Right cardiac atrium (tissue), 5 donors: ENCODE measurements around the gene WASL. TPM values are rescaled to one million over a fixed set of nuclear protein-coding genes. Genes with fewer than 3 reads are reported as not detected.
A peak's percentile ranks its signal among the peaks of the same experiment; 100 is the strongest.
"Not testable (repeated sequence)": the region's sequence is repeated elsewhere in the genome, so short reads cannot be mapped to it uniquely, and the experiment has no call there.

Experiments used
- ATAC-seq, 2 donors: fragments of 200-7000 bp; cut with Tn5 transposase; one replicate each; pipeline versions ENCODE4 v1.8.0 to v1.9.1; 2020; ENCODE audit warnings: moderate library complexity in 2 of 2, mild to moderate bottlenecking in 1 of 2
- DNase-seq, 3 donors: peaks; one replicate each; pipeline ENCODE4 v3.0.0-alpha.2; 2020
- H3K27ac ChIP-seq: one replicate; pipeline ENCODE4 v1.5.1; 2013; ENCODE audit warnings: mild to moderate bottlenecking, low read length, control low read depth, moderate library complexity
- H3K27me3 ChIP-seq: one replicate; pipeline ENCODE4 v1.6.1; 2013; ENCODE audit not compliant: control insufficient read depth, insufficient read depth
- H3K4me1 ChIP-seq: one replicate; pipeline ENCODE4 v1.6.1; 2013; ENCODE audit warnings: low read length; ENCODE audit not compliant: control insufficient read depth, insufficient read depth
- H3K4me3 ChIP-seq: one replicate; pipeline ENCODE4 v1.5.1; 2013; ENCODE audit warnings: low read length, control low read depth
- H3K9me3 ChIP-seq: one replicate; pipeline ENCODE4 v1.6.1; 2013; ENCODE audit warnings: low read length; ENCODE audit not compliant: control insufficient read depth
- WGBS: extraction: QIAGEN DNeasy Blood & Tissue Kit; methylation state at CpG from one replicate; pipeline ENCODE4 v1.1.7; 2013; 5-methylcytosine and 5-hydroxymethylcytosine counted together
- intact Hi-C, 4 donors: fragments of 100-400 bp; cut with DNase I; formaldehyde crosslinking; loops; one replicate each; pipeline versions ENCODE4 v1.11.0 to v1.14.0; 2022 to 2023
- polyA plus RNA-seq: library from polyadenylated mRNA; stranded (reverse); fragments of 200-250 nt; gene quantifications from one replicate; pipeline ENCODE4 v1.2.3, GENCODE V29; 2013
- total RNA-seq, 4 donors: library from RNA; stranded (reverse); fragmentation: NEBNext Ultra II Directional; extraction: Animal tissue kit (Norgen Biotek cat#: 25700); gene quantifications; one replicate each; pipeline ENCODE4 v1.2.1, GENCODE V29; 2021
- donor health status: healthy with polysubstance abuse.
- donor health status: DM: no; HTN: yes; CAD: no.
- donor health status: DM: no; HTN: no; CAD: no.
- donor health status: DM: no; HTN: yes; CAD: no; lungs with severe emphysema.
- donor health status: DM: yes; HTN: yes; CAD: no.

The WASL gene
- total and polyA plus RNA-seq, 5 donors = 16.9 to 32.5 (median 27.9) TPM

DNA sequence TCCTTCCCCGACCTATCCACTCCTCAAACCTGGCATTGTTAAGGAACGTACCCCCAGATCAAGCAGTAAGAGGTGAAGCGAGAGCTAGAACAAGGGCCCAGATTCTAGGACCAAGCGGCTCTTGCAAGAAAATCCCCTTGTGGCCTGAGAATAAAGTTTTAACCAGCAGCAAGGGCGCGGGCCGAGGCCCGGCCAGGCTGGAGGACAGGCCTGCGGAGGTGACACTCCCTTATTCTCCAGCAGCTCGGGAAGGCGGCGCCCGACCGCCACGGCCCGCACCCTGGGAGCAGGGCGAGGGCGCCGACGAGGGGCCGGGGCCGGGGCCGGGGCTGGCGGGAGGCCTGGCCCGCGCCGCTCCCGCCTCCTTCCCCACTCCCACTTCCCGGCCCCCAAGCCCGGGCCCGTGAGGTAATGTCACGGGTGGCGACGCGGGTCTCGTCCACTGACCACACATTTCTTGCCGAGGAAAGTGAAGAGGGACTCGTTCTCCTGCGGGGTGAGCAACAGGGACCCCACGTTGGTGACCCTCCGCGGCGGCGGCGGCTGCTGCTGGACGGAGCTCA lies 551 bp downstream of the WASL start:
- Histone ChIP-seq H3K27me3 (no peaks in the 10 kb centered on the region), H3K27ac (peak overlapping the region; percentile 99), H3K4me3 (peak overlapping the region; percentile 75), H3K9me3 (no peaks in the 10 kb centered on the region), H3K4me1 (no peaks in the 10 kb centered on the region)
- intact Hi-C loops = loop anchor here in 1 of 4 donors (10.0 kb wide), 1 partner anchor 53 kb away; no protein-coding TSS in a partner anchor
- ATAC-seq = peak; percentile 65 to 77
- DNase-seq = peak; percentile 59 to 84 (median 80)
- WGBS = under 1% methylated on average over 46 of the region's 46 CpGs

DNA sequence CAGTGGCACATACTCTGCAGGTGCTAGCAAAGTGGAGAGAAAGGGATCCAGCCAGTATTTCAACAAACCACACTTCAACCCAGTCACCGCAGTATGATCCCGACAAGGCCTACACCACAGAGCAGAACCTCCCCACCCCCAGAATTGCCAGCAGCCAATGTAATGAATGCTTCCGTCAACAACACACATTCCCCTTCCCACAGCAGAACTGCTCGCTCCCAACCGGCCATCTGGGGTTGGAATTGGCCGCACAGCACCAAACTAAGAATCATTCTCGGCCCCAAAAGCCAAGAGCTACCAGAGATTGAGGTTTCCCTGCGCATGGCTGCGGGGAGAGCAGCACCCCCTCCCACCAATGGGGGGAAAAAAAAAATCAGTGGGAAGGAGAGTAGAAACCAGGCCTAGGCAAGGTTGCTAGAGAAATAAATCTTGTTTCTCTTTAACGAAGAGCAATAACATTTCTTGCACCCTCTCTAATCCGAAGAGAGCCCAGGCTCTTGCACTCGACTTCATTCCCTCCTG lies 1.1 kb downstream of the WASL start:
- intact Hi-C loops = loop anchor here in 1 of 4 donors (10.0 kb wide), 1 partner anchor 53 kb away; no protein-coding TSS in a partner anchor
- no peaks in the 10 kb centered on the region for H3K9me3 ChIP-seq
- ATAC-seq (peak; percentile 38 to 52), DNase-seq (peak; percentile 30 to 64 (median 58))
- no peaks in the 10 kb centered on the region for H3K4me1 ChIP-seq
- peak overlapping the region; percentile 75 for H3K4me3 ChIP-seq
- H3K27me3 ChIP-seq = no peaks in the 10 kb centered on the region
- under 1% methylated on average over 12 of the region's 12 CpGs for WGBS
- H3K27ac ChIP-seq = peak overlapping the region; percentile 99

DNA sequence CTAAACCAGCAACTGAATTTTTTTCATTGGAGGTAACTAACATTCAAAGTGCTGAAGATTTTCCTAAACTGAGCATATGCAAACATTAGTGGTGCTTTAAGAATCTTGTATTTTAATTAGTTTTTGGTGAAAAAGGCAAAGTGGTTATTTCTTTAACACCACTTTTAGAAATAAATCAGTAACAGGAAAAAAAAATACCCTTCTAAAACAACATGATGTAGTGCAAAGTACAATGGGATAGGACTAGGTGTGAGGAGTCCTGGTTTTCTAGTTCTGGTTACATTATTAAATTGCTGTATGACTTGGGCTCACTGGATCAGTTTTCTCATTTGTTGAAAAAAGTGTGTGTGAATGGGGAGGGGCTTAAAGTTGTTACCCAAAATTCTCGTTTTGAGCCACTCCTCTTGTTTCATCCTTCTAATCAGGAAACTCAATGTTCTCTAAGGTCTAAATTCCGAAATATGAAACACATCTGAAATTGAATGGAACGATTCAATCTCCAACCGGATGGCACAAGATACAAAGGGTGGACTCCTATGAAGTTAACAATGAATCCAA lies 1.8 kb downstream of the WASL start:
- intact Hi-C loops = loop anchor here in 1 of 4 donors (10.0 kb wide), 1 partner anchor 52 kb away; no protein-coding TSS in a partner anchor
- WGBS = 9% methylated on average over 4 of the region's 4 CpGs
- no peaks in the 10 kb centered on the region for H3K4me1 ChIP-seq

DNA sequence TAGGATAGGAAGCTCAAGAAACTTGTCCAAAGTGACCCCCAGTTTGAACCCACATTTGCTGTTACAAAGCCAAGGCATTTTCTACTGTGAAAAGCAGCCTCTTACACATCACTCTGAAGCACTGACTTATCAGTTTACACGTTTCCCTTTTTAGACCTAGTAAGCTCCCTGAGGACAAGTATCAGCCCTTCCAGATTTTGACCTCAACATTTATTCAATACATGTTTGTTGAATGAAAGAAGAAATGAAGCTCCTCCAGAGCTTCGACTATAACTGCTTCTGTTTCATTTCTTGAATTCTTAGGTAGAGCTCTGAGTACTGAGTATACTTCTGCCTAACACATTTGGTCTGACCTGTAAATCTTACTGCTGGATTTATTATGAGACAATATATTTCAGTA lies 2.7 kb downstream of the WASL start:
- no peaks in the 10 kb centered on the region for H3K9me3 ChIP-seq
- WGBS = 24% methylated on average over 2 of the region's 2 CpGs
- H3K4me1 ChIP-seq = no peaks in the 10 kb centered on the region
- no peaks in the 10 kb centered on the region for H3K27me3 ChIP-seq
- DNase-seq (no peak), ATAC-seq (no peak)
- H3K27ac ChIP-seq = no peak overlapping the region
- peak overlapping the region; percentile 11 for H3K4me3 ChIP-seq
- intact Hi-C loops = loop anchor here in 1 of 4 donors (10.0 kb wide), 1 partner anchor 51 kb away; no protein-coding TSS in a partner anchor

More for the DNA sequence above, 1.8 kb downstream of the WASL start:
- H3K27ac ChIP-seq = no peak overlapping the region
- ATAC-seq = no peak
- no peaks in the 10 kb centered on the region for H3K9me3 ChIP-seq
- no peak for DNase-seq
- peak overlapping the region; percentile 75 for H3K4me3 ChIP-seq
- no peaks in the 10 kb centered on the region for H3K27me3 ChIP-seq

DNA sequence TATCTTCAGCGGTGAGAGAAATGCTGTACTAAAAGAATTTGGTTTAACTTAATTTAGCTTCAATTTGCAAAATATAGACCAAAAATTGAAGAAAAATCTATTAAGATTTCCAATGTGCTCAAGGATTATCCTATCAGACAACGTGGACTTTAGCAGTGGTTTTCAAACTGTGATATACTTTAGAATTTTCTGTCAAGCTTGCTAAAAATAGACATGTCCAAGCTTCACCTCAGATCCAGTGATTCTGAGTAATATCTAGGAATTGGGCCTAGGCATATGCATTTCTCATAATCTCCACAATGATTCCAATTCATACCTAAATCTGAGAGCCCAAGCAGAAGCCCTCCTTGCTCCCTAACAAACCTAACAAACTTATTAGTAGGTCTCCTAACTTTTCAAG lies 3.4 kb downstream of the WASL start:
- Histone ChIP-seq H3K9me3 (no peaks in the 10 kb centered on the region), H3K4me3 (no peak overlapping the region), H3K4me1 (peaks cover 6% of the 10 kb centered on the region), H3K27me3 (no peaks in the 10 kb centered on the region), H3K27ac (no peak overlapping the region)
- no peak for DNase-seq
- 66% methylated on average over 2 of the region's 2 CpGs for WGBS
- intact Hi-C loops = loop anchor here in 1 of 4 donors (10.0 kb wide), 1 partner anchor 51 kb away; no protein-coding TSS in a partner anchor
- ATAC-seq = no peak

DNA sequence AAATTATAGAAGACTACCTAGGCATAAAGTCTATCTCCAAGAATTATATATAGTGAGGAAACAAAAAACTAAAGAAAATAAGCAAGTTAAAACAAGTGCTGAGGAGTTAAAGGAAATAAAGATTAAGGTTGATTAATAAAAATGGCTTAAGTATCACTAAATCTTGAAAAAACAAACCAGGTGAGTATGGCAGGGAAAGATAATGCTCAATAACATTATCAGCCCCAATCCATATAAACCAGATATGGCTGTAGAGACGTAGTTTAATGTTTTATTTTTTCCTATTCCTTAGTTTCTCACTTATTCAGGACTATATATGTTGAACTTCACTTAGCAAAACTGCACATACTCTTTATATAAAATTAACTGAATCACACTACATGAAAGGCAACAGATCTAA lies 4.4 kb downstream of the WASL start:
- intact Hi-C loops = loop anchor here in 1 of 4 donors (10.0 kb wide), 1 partner anchor 50 kb away; no protein-coding TSS in a partner anchor
- ATAC-seq (no peak), DNase-seq (no peak)
- Histone ChIP-seq H3K4me1 (peaks cover 6% of the 10 kb centered on the region), H3K9me3 (no peaks in the 10 kb centered on the region), H3K27ac (no peak overlapping the region), H3K27me3 (no peaks in the 10 kb centered on the region), H3K4me3 (no peak overlapping the region)
- 74% methylated on average over 1 of the region's 1 CpG for WGBS

DNA sequence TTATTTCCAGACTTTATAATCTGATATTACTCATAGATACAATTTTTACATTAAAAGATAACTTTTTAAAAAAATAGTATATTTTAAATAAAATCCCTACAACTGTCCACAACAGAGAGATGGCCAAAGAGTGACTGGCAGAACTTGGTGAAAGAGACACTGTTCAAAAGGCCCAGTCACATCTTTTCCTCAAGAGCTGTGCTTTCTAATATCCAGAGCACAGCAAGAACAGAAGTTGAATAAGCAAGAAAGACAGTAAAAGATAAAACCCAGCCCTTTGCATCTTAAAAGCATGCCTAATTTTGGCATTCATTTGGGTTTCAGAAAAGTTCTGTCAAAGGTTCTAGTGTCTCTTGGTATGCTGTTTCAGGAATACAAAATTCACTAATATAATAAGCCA lies 6.9 kb downstream of the WASL start:
- intact Hi-C loops = loop anchor here in 1 of 4 donors (10.0 kb wide), 1 partner anchor 47 kb away; no protein-coding TSS in a partner anchor
- DNase-seq (no peak), ATAC-seq (no peak)
- H3K4me3 ChIP-seq = no peak overlapping the region
- H3K27ac ChIP-seq = no peak overlapping the region
- H3K27me3 ChIP-seq = no peaks in the 10 kb centered on the region
- H3K9me3 ChIP-seq = no peaks in the 10 kb centered on the region
- peaks cover 6% of the 10 kb centered on the region for H3K4me1 ChIP-seq

DNA sequence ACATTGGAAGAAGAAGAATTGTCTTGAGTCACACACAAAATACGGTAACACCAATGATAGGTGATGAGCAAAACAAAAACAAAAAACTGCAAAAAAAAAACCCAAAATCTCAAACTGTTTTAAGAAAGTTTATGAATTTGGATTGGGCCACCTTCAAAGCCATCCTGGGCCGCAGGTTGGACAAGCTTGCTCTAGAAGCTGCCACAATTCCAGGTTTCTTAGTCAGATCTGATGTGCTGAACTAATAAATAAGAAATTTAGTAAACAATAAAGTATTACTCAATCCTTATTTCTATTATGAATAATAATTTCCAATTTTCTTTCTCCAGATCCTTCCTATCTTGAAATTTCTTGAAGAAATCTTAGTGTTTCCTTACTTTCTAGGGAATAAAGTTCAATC lies 10.0 kb downstream of the WASL start:
- intact Hi-C loops = no loop called here
- Histone ChIP-seq H3K27ac (no peak overlapping the region), H3K9me3 (no peaks in the 10 kb centered on the region), H3K4me3 (no peak overlapping the region), H3K27me3 (no peaks in the 10 kb centered on the region), H3K4me1 (peaks cover 6% of the 10 kb centered on the region)
- DNase-seq = no peak
- no peak for ATAC-seq
- 96% methylated on average over 2 of the region's 2 CpGs for WGBS

DNA sequence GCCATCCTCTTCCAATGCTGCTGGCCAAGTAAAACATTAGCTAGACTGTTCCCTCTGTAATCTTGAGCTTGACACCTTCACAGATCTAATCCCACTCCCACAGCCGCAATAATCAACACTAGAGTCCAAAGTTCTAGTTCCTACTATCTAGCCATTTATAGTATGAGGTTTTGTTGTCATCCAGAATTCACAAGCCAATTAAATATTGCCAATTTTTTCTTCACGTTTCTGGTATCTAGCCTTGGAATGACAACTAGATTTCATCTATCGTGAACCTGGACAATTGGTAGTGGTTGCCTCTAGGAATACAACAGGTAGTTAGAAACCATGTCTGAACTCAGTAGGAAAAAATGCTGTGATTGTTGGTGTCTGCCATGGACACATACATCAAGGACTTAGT lies 10.4 kb downstream of the WASL start:
- 52% methylated on average over 3 of the region's 3 CpGs for WGBS
- Histone ChIP-seq H3K27ac (no peak overlapping the region), H3K4me1 (peaks cover 6% of the 10 kb centered on the region), H3K27me3 (no peaks in the 10 kb centered on the region), H3K4me3 (no peak overlapping the region), H3K9me3 (no peaks in the 10 kb centered on the region)
- DNase-seq (peak in 1 of 3 donors; percentile 24), ATAC-seq (peak in 1 of 2 donors; percentile 72)
- intact Hi-C loops = no loop called here

DNA sequence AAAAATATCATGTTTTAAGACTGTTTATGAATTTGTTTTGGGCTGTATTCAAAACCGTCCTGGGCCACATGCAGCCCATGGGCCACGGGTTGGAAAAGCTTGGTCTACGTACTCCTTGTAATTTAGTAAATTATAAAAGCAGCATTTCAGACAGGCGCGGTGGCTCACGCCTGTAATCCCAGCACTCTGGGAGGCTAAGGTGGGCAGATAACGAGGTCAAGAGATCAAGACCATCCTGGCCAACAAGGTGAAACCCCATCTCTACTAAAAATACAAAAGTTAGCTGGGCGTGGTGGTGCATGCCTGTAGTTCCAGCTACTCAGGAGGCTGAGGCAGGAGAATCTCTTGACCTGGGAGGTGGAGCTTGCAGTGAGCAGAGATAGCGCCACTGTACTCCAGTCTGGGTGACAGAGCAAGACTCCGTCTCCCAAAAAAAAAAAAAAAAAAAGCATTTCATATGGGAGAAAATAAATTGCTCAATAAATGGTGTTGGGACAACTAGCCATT lies 11.6 kb downstream of the WASL start:
- ATAC-seq, H3K4me3 ChIP-seq, H3K27me3 ChIP-seq, H3K27ac ChIP-seq, H3K9me3 ChIP-seq, H3K4me1 ChIP-seq, intact Hi-C loops: not testable (repeated sequence)
- 93% methylated on average over 10 of the region's 10 CpGs for WGBS
- DNase-seq = peak in 1 of 3 donors; percentile 33

DNA sequence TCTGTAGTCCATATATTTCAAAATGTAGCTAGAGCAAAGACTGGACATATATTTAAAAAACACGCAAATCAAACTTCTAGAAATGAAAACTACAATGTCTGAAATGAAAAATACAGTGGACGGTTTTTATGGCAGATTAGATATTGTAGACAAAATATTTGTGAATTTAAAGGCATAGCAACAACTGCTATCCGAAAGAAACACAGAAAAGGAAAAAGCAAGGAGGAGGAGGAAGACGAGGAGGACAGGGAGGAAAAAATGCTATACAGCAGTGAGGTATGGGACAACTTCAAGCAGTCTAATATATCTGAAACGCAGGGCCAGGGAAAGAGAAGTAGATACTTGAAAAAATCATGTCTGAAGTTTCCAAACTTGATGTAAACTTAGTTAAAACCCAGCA lies 13.3 kb downstream of the WASL start:
- H3K9me3 ChIP-seq = no peaks in the 10 kb centered on the region
- H3K4me3 ChIP-seq = no peak overlapping the region
- H3K27me3 ChIP-seq = no peaks in the 10 kb centered on the region
- 97% methylated on average over 5 of the region's 5 CpGs for WGBS
- no peak for ATAC-seq
- DNase-seq = no peak
- intact Hi-C loops = no loop called here
- no peak overlapping the region for H3K27ac ChIP-seq
- peaks cover under 1% of the 10 kb centered on the region for H3K4me1 ChIP-seq
